ENCODE data around the gene STT3A. TPM values are rescaled to one million over a fixed set of nuclear protein-coding genes. Genes with fewer than 3 reads are reported as not detected.

Gene STT3A
- total and polyA plus RNA-seq, 2 donors (not counting 3 experiments of a cell fraction or from before 2014, with no cell fraction given), result 236 to 362 TPM

GRCh38 chr11:125554038-125554437 lies 38.6 kb upstream of the STT3A start:
- CTCF ChIA-PET, result no interaction called here
- POLR2A ChIA-PET, result no interaction called here
- Histone ChIP-seq H3K4me1 (ENCODE audit: control insufficient read depth, extremely low read depth, insufficient read depth, low read length) (no peaks in the 10 kb centered on the region), H3K9me1 (replicated peaks; ENCODE audit: control insufficient read depth, extremely low read depth, insufficient read depth, low read length) (no peaks in the 10 kb centered on the region), H3K36me3 (ENCODE audit: control insufficient read depth in 2 of 2, extremely low read depth in 1 of 2, insufficient read depth in 2 of 2, low read length in 2 of 2) (no peaks in the 10 kb centered on the region), H3K4me2 (ENCODE audit: insufficient read depth, low read length) (no peak overlapping the region), H4K20me1 (replicated peaks; ENCODE audit: control insufficient read depth, extremely low read depth, insufficient read depth, low read length) (no peaks in the 10 kb centered on the region), H2AFZ (ENCODE audit: low read depth, low read length) (no peak overlapping the region), H3K9ac (replicated peaks; ENCODE audit: extremely low read depth, insufficient read depth, low read length) (no peak overlapping the region), H3K9me3 (replicated peaks; ENCODE audit: control insufficient read depth, insufficient read depth, low read length) (peaks cover 4% of the 10 kb centered on the region), H3K27ac (ENCODE audit: insufficient read depth, low read depth, low read length) (no peak overlapping the region), H3K4me3 (replicated peaks in 1 of 3; ENCODE audit: insufficient read depth in 1 of 3, low read depth in 1 of 3, low read length in 3 of 3) (no peak overlapping the region), H3K27me3 (ENCODE audit: control insufficient read depth in 2 of 2, insufficient read depth in 2 of 2, low read length in 2 of 2) (no peaks in the 10 kb centered on the region), H3K79me2 (ENCODE audit: control insufficient read depth, insufficient read depth, low read length) (no peaks in the 10 kb centered on the region)
- DNase-seq (ENCODE audit: low read depth, low spot score) (no peak), FAIRE-seq (no peak)
- TF ChIP-seq, protein P1, sequence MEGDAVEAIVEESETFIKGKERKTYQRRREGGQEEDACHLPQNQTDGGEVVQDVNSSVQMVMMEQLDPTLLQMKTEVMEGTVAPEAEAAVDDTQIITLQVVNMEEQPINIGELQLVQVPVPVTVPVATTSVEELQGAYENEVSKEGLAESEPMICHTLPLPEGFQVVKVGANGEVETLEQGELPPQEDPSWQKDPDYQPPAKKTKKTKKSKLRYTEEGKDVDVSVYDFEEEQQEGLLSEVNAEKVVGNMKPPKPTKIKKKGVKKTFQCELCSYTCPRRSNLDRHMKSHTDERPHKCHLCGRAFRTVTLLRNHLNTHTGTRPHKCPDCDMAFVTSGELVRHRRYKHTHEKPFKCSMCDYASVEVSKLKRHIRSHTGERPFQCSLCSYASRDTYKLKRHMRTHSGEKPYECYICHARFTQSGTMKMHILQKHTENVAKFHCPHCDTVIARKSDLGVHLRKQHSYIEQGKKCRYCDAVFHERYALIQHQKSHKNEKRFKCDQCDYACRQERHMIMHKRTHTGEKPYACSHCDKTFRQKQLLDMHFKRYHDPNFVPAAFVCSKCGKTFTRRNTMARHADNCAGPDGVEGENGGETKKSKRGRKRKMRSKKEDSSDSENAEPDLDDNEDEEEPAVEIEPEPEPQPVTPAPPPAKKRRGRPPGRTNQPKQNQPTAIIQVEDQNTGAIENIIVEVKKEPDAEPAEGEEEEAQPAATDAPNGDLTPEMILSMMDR (IDR thresholded peaks at IDR 0.05; ENCODE audit: extremely low read depth in 1 of 2, insufficient read depth in 1 of 2, low read depth in 1 of 2, low read length in 2 of 2), result no peak
- TF ChIP-seq MYC (IDR thresholded peaks at IDR 0.05; ENCODE audit: low read depth, low read length) (no peak), EZH2 (IDR thresholded peaks at IDR 0.05; ENCODE audit: borderline replicate concordance, low read depth, low read length, severe bottlenecking) (no peak), JUN (IDR thresholded peaks at IDR 0.05; ENCODE audit: borderline replicate concordance, insufficient read depth, insufficient read length, low read depth) (no peak)
- no TSS peak for BruUV-seq (replicated peaks)
- dilution Hi-C loops (cut with MboI; ENCODE audit: extremely low pct_ligation_motif_present, low sequenced_read_pairs), result no loop called here
- intact Hi-C loops (cut with micrococcal nuclease), result no loop called here

DNA sequence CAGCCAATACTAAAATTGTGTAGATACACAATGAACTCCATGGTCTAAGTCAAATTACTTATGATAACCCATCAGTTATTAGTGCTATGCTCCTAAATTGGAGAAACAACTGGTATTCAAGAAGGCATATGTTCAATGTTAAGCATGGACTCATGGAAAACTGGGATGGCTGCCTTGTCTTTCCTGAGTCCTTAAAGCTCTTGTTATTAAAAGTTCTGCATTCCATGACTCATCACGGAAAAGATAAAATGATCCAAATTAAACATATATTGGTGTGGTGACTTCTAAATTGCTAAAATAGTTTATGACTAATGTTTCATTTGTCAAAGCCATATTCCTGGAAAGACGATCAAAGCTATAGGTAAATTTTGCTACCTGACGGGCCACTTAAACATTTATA lies 32.8 kb upstream of the STT3A start:
- TF ChIP-seq POLR2A (IDR thresholded peaks at IDR 0.05; ENCODE audit: low read depth, low read length) (no peak), MYC (IDR thresholded peaks at IDR 0.05; ENCODE audit: low read depth, low read length) (no peak), EZH2 (IDR thresholded peaks at IDR 0.05; ENCODE audit: borderline replicate concordance, low read depth, low read length, severe bottlenecking) (no peak), JUN (IDR thresholded peaks at IDR 0.05; ENCODE audit: borderline replicate concordance, insufficient read depth, insufficient read length, low read depth) (no peak), POLR2AphosphoS5 (IDR thresholded peaks at IDR 0.05; ENCODE audit: insufficient read depth, low read depth, low read length) (no peak), FOS (IDR thresholded peaks at IDR 0.05; ENCODE audit: borderline replicate concordance, insufficient read depth, low read length) (no peak), GATA2 (IDR thresholded peaks at IDR 0.05; ENCODE audit: insufficient read depth, insufficient read length, low read depth, low read length) (no peak)
- TF ChIP-seq, protein P2, sequence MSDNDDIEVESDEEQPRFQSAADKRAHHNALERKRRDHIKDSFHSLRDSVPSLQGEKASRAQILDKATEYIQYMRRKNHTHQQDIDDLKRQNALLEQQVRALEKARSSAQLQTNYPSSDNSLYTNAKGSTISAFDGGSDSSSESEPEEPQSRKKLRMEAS (IDR thresholded peaks at IDR 0.05; ENCODE audit: insufficient read depth, insufficient read length), result no peak
- TF ChIP-seq, protein P1 (IDR thresholded peaks at IDR 0.05; ENCODE audit: extremely low read depth in 1 of 2, insufficient read depth in 1 of 2, low read depth in 1 of 2, low read length in 2 of 2), result no peak
- no peak overlapping the region for H3K27ac ChIP-seq (ENCODE audit: insufficient read depth, low read depth, low read length)
- POLR2A ChIA-PET, result no interaction called here
- H3K9me1 ChIP-seq (replicated peaks; ENCODE audit: control insufficient read depth, extremely low read depth, insufficient read depth, low read length), result no peaks in the 10 kb centered on the region
- H3K9ac ChIP-seq (replicated peaks; ENCODE audit: extremely low read depth, insufficient read depth, low read length), result no peak overlapping the region
- no peak overlapping the region for H3K4me3 ChIP-seq (replicated peaks in 1 of 3; ENCODE audit: insufficient read depth in 1 of 3, low read depth in 1 of 3, low read length in 3 of 3)
- no peaks in the 10 kb centered on the region for H3K9me3 ChIP-seq (replicated peaks; ENCODE audit: control insufficient read depth, insufficient read depth, low read length)
- no peak overlapping the region for H2AFZ ChIP-seq (ENCODE audit: low read depth, low read length)
- no peak for FAIRE-seq
- no peaks in the 10 kb centered on the region for H4K20me1 ChIP-seq (replicated peaks; ENCODE audit: control insufficient read depth, extremely low read depth, insufficient read depth, low read length)
- CTCF ChIA-PET, result interaction anchor here (0.6 to 1.4 kb wide), 2 partner anchors 10 to 110 kb away, joined by 3 to 4 read pairs; partner anchors contain the start of gene EI24
- H3K36me3 ChIP-seq (ENCODE audit: control insufficient read depth in 2 of 2, extremely low read depth in 1 of 2, insufficient read depth in 2 of 2, low read length in 2 of 2), result no peaks in the 10 kb centered on the region
- BruUV-seq (replicated peaks), result no TSS peak
- DNase-seq (ENCODE audit: low read depth, low spot score), result no peak
- H3K27me3 ChIP-seq (ENCODE audit: control insufficient read depth in 2 of 2, insufficient read depth in 2 of 2, low read length in 2 of 2), result no peaks in the 10 kb centered on the region
- H3K79me2 ChIP-seq (ENCODE audit: control insufficient read depth, insufficient read depth, low read length), result no peaks in the 10 kb centered on the region
- no peak overlapping the region for H3K4me2 ChIP-seq (ENCODE audit: insufficient read depth, low read length)
- H3K4me1 ChIP-seq (ENCODE audit: control insufficient read depth, extremely low read depth, insufficient read depth, low read length), result no peaks in the 10 kb centered on the region
- dilution Hi-C loops (cut with MboI; ENCODE audit: extremely low pct_ligation_motif_present, low sequenced_read_pairs) (no loop called here), intact Hi-C loops (cut with micrococcal nuclease) (no loop called here)

Data from endothelial cell of umbilical vein (primary cell).